Central memory CD4-positive, alpha-beta T cell (primary cell): ENCODE measurements around the gene HIC2.
"Not testable (repeated sequence)": the region's sequence is repeated elsewhere in the genome, so short reads cannot be mapped to it uniquely, and the experiment has no call there.

ENCODE experiments used
- DNase-seq: peaks from one replicate; pipeline ENCODE4 v3.0.0; 2022

Gene HIC2

DNA sequence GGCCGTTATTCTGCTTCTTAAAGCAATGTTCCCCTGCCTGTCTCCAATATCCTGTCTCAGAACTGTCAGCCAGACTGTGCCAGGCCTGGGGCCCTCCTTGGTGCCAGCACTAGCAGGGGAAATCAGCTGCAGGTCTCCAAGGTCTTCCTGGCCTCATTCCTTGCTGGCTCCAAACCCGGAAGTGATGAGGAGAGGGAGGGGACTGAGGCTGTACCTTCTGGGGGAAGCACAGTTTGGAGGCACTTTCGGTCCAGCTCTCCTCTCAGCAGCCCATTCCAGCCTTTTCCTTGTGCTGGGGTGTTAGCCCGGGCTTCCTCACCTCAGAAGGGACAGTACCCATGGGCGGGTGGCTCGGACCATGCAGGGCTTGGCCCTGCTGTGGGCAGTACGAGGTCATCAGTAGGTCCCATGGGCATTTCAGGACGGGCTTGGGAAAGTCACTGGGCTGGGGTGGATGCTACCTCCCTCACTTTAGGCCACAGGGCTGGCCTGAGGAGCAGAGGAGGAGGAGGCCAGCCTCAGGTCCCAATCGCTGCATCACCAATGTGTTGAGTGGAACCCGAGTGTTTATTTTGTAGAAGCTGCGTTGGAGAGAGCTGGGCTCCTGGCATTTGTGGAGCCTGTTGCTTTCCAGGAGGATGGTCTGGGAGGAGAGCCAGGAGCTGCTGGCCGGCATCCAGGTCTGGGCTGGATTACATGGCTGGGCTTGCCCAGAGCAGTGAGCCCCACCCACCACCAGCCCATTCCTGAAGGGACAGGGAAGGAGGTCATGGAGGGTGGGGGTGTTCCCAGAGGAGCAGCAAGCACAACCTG is 19.0 kb downstream of the HIC2 start:
- not testable (repeated sequence) for DNase-seq

DNA sequence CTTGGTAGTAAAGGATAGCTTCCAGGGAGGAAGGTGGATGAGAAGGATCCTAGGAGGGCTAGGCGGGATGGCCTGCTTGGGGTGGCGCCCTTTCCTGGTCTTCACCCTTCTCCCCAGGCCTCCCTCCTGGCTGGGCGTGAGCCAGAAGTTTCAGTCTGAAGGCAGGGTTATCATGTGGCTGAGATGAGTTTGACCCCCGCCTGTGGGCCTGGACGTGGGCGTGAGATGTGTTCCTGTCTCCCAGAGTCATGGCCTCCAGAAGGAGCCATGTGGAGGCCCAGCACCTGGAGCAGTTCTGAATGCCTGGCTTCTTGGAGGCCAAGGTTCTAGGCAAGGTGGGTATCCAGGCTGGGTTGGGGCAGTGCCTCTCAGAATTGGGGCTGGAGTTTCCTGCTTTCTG is 20.8 kb downstream of the HIC2 start:
- DNase-seq: not testable (repeated sequence)

DNA sequence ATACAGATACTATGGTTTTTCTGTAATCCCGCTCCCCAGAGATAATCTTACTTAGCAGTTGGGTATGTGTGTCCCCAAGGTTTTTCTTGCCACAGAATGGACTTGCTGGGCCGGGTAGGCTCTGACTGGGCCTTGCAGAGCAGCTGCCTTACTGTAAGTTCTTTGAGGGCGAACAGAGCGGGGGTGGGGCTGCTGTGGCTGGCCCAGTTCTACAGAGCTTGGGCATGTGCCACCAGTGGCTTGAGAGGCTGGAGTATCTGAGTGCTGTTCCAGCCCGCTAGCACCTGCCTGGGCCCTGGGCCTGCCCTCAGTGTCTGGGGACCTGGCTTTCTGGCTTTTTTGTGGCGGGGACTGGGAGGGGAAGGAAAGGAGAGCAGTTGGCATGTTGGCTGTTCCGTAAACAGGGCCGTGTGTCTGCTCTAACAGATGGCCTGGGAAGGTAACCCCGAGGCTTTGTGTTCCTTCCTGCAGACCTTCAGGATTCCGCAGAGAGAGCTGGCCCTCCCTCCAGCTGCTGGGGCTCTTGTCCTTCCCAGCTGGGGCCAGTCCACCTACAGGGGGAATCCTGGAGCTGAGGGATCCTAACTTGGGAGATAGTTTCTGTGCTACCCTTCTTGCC is 23.0 kb downstream of the HIC2 start:
- not testable (repeated sequence) for DNase-seq

DNA sequence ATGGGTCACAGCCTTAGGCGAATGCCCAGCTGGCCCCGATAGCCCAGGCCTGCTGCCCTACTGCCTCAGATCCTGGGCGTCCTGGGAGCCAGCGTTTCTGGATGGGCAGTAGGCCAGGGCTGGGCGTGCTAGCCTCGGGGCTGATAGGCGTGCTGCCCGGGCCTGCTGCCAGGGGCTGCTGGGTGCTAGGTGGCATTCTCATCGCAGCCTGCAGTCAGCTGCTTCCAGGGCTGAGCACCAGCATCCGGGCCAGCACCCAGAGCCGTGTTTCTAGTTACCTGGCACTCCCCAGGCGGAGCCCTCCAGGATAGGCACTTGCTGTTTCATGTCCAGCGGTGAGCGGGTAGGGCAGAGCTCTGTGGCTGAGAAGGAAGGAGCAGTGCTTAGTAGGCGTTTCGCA is 23.5 kb downstream of the HIC2 start:
- not testable (repeated sequence) for DNase-seq

DNA sequence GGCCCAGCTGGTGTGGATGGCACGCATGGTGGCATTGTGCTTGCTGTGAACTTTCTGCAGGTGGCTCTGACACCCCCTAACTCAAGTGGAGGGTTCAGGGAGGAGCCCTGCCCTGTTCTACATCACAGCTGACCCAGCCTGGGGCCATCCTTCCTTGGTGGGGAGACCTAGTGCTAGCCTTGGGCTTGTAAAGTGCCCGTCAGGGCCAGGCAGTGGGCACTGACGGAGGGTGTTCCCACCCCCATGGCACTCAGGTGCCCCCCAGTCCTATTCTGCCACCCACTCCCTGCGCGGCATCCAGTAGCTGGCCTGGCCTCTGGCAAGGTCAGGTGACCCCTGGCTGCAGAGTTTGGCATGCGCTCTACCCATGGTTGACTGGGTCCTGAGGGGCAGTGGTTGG is 24.0 kb downstream of the HIC2 start:
- not testable (repeated sequence) for DNase-seq

DNA sequence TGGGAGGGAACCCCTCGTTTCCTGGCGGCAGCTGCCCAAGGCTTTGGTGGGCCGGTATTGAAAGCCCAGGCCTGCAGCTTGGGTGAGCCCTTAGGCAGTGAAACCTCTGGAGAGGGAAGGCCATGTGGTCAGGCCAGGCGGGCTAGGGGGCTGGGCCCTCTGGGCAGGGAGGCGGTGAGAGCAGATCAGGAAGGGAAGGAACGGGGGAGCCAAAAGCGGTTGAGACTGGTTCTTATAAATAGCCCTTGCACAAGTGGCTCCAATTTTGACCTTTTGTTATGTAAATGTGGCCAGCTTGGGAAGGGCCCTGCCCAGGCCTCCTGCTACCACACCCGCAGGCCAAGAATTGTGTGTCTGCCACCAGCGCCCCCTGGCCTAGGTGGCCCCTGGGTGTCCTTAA is 25.0 kb downstream of the HIC2 start:
- not testable (repeated sequence) for DNase-seq

DNA sequence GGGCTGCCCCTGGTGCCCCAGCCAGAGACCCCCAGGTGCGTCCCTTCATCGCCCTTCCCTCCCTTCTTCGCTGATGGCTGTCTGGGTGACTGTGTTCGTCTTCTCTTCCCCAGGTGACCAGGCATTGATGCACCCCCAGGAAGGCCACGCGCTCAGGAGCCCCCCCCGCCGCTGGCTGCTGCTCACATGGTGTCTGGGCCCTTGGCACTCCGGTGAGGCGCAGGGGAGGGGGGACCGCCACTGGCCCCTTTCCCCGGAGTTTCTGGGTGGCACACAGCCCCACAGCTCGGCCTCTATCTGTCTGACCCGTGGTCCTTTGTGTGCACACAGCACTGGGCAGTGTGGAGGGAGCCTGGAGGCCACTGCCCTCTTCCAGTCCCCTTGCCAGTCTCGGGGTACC is 25.5 kb downstream of the HIC2 start:
- not testable (repeated sequence) for DNase-seq

DNA sequence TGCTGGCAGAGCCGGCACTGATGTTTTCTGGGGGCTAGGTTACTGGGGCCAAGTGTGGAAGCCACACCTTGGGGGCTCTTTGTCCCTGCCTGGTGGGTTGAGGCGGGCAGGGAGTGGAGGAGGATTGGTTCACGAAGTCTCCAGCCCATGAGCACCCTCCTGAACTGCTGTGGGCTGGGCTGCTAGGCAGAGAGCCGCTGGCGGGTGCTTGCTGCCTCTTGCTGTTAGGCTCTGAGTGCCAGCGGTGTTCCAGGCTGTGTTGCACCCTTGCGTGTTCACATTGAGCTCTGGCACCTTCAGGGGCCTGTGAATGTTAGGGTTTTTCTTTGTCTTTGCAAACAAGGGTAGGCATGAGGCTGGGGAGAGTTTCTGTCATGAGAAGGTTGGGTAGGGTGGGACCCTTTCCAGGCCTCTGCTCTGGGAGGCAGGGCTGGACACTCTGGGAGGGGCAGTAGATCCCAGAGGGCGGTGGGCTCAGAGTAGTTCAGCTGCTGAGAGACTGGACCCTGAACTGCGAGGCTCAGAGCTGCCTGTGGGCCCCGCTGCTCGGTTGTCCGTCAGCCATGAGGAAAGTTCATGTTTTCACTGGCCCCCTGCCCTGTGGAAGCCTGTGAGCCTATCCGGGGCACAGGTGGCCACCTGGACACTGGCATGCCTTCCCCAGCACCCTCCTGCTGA is 26.0 kb downstream of the HIC2 start:
- no peak for DNase-seq

DNA sequence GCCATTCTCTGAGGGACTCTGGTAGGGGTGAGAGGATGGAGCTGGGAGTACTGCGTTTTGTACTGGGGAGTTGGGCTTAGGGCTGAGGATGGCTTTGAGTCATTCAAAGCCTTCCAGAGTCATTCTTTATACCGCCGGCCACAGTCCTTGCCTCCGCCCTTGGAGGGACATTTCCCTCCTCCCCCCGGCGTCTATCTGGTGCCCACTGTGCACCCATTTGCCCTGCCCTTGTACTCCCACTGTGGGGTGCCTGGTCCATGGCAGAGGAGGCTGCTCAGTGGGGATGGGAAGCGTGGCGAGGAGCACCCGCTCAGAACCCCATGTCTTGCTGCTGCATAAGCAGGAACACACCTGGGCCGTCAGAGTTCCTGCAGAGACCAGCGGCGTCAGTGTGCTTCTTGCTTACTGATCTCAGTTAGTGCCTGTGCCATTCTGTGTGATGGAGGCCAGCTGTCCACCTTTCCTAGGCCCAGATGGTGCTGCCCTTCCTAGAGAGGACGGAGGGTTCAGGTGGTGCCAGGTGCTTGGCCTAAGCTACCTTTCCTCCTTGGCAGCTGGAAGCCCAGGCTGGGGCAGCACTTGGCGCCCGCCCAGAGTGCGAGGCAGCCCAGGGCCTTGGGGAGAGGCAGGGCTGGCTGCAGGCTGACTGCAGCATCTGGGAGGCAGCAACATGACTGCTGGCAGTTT is 26.7 kb downstream of the HIC2 start:
- no peak for DNase-seq

DNA sequence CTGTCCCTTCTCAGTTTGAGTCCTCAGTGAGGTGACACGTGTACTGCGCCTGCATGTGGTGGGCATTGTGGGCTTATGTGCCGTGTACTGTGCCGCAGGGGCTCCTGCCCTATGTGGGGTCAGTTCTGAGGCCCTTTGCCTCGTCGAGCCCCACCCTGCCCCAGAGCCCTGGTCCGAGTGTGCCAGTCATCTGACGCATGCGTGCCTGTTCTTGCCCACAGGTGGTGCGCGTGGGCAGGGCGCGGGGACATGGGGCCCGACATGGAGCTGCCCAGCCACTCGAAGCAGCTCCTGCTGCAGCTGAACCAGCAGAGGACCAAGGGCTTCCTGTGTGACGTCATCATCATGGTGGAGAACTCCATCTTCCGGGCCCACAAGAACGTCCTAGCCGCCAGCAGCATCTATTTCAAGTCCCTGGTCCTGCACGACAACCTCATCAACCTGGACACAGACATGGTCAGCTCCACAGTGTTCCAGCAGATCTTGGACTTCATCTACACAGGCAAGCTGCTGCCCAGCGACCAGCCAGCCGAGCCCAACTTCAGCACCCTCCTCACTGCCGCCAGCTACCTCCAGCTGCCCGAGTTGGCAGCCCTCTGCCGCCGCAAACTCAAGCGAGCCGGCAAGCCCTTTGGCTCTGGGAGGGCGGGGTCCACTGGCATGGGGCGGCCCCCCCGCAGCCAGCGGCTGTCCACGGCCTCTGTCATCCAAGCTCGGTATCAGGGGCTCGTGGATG is 27.7 kb downstream of the HIC2 start:
- DNase-seq: no peak

DNA sequence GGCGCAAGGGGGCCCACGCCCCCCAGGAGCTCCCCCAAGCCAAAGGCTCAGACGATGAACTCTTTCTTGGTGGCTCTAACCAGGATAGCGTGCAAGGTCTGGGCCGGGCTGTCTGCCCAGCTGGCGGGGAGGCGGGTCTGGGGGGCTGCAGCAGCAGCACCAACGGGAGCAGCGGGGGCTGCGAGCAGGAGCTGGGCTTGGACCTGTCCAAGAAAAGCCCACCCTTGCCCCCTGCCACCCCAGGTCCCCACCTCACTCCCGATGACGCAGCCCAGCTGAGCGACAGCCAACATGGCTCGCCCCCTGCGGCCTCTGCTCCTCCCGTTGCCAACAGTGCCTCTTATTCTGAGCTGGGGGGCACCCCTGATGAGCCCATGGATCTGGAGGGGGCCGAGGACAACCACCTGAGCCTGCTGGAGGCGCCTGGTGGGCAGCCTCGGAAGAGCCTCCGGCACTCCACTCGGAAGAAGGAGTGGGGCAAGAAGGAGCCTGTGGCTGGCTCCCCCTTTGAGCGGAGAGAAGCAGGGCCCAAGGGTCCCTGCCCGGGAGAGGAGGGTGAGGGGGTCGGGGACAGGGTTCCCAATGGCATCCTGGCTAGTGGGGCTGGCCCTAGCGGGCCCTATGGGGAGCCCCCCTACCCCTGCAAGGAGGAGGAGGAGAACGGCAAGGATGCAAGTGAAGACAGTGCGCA is 28.4 kb downstream of the HIC2 start:
- no peak for DNase-seq

DNA sequence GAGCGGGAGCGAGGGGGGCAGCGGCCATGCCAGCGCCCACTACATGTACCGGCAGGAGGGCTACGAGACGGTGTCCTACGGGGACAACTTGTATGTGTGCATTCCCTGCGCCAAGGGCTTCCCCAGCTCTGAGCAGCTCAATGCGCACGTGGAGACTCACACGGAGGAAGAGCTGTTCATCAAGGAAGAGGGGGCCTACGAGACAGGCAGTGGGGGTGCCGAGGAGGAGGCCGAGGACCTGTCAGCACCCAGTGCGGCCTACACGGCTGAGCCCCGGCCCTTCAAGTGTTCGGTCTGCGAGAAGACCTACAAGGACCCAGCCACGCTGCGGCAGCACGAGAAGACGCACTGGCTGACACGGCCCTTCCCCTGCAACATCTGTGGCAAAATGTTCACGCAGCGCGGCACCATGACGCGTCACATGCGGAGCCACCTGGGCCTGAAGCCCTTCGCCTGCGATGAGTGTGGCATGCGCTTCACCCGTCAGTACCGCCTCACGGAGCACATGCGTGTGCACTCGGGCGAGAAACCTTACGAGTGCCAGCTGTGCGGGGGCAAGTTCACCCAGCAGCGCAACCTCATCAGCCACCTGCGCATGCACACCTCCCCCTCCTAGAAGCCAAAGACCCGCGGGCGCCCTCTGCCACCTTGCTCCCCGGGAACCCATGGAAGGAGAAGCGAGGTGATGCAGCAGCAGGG is 29.1 kb downstream of the HIC2 start:
- no peak for DNase-seq

DNA sequence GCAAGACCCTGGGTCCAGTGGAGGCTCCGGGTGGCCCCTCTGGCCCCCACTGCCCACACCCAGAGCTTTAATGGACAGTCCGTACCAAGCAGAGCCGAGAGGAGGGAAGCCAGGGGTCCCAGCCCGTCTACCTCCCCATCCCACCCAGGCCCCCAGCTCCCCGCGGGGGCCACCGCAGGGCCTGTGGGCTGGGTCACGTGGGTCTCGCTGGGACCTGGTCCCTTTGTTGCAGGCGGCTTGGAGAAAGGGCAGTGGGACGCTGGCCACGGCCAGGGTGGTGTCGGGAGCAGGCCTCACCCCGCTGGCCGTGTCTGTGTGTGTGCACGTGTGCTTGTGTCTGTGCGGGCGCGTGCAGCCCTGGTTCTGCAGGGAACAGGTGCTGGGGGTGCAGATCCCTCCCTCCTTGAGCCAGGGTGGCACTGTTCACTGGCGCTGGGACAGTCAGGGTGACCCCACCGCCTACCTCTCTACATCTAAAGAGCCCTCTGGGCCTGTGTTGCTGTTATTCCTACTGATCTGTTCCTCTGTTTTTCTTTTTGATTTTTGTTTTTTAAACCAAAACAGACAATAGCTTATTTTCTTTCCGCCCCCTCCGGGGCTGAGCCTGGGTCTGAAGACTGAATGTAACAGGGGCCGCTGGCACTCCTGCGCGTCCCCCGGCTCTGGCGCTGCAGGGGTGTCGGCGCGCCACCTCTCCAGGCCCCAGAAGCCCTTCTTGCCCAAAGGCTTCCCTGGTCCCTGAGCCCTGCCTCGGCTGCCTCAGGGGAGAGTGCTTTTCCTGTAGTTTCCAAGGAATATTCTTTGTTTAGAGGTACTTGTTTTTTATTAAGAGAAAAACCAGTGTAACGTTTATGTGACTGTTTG is 29.9 kb downstream of the HIC2 start:
- no peak for DNase-seq

DNA sequence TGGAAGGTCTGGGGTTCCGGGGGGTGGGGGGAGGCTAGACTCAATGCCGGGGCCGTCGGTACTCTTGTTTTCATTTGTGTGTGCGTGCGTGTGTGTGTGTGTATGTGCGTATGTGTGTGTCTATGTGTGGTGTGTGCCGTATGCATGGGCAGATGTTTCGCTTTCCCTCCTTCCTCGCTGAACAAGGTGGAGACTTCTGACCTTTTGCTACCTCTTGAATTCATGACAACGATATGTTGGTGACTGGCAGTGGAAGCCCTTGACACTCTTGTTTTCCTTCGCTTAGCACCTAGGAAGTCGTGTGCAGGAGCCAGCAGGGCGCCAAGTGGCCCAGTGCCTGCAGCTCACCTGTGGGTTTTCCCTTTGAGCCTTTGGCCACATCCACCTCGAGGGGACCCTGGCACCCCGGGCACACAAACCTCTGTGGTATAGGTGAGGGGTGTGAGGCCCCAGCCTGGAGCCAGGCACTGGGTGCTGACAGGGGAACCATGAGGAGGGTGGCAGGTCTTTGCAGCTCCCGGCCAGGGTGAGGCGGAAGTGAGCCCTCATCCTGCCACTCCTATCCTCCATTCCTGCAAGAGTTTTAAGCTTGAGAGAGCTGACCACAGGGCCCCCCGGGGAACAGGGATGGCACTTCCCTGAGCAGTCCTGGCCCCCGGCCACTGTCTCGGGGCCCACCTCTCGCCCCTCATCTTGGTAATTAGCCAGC is 30.7 kb downstream of the HIC2 start:
- DNase-seq: no peak

DNA sequence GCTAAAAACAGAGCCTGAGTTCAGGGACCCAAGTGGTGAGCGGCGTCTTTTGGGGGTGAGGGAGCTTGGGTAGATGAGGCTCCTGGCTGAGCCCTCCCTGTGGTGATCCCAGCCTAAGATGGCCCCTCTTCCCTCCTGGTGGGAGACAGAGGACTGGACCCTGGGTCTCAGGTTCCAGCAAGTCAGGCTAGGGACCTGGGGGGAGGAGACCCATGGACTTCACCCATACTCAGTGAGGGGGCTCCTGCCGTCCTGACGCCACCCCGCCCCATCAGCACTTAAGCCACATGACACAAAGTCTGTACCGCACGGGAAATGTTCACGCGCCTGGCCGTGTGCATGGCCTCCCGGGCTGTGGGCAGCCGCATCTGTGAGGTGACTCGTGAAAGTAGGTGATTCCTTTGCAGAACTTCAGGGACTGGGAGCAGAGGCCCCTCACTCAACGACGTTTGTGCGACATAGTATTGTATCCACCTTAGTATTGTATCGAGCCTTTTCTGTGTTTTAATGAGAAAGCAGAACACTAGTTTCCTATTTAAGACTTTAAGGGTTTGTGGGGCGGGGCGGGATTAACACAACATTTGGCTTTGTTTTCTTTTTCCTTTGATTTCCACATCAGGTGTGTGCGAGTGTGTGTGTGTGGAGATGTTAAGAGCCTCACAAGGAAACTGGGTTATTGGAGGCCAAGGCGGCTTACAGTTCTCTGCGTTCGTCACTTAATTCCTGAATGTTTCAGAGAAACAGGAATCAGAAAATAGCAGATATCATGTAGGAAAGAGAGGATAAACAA is 31.7 kb downstream of the HIC2 start:
- no peak for DNase-seq

DNA sequence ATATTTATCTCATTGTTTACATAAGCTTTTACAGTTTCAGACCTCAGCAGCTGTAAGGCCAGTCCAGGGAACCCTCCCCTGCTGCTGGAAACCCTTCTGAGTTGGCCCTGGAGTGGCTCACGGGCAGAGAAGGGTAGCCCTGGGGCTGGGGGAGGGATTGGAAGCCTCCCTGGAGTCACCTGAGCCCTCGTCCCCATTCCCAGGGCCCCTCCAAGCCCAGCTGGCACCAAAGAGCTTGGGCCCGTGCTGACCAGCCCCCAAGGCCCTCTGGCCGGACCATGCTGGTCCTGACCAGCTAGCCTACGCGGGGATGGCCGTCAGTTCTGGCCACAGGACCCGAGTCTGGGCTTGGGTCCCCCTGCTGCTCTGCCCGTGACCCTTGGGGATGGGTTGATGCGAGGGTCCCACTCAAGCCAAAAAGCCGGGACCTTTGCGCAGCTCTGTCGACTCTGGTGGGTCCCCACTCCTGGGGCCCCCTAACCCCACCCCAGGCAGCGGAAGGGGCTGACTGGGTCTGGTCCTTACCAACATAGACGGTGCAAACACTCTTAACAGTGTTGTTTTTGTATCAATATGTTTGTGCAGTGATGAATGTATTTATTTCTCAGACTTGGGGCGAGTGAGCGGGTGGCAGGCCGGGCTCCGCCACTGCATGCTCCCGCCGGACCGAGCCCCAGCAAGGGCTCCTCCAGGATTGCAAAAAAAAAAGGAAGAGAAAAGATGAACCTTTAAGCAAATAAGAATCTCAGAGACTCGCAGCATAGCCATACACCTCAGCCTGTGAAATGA is 32.6 kb downstream of the HIC2 start:
- DNase-seq: no peak

DNA sequence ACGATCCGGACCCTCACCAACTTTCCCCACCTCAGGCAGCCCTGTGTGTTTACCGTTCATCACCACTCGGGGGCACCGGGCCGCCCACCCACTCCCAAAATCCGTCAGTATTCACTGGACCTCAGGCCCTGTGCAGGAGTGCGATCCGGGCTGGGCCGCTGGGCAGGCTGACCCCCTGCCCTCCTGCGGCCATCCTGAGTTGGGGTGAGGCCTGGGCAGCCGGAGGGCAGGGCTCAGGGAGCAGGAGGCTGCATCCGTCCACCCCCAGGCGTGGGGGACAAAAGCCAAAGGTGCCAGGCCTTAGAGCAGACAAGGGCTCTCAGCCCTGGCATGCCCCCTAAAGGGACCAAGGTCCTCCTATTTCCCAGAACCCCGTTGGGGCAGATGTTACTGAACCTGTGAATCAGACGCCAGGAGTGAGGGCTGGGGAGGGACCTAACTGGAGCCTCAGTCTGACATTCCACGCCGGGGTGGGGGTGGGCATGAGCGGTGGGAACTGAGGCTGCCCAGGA is 33.2 kb downstream of the HIC2 start:
- no peak for DNase-seq
